GM18499 (cell line): Measurements from ENCODE around the gene TCP10L.
"Not testable (repeated sequence)": the region's sequence is repeated elsewhere in the genome, so short reads cannot be mapped to it uniquely, and the experiment has no call there.

Experiments used
- ATAC-seq: cut with Tn5 transposase; IDR thresholded peaks from one replicate; pipeline ENCODE4 v1.9.1; 2021; ENCODE audit warnings: moderate number of reproducible peaks; ENCODE audit not compliant: insufficient read depth, unreplicated experiment

Gene TCP10L

GRCh38 chr21:32585042-32585710 lies at the start of gene TCP10L:
Gene TCP10L, minus strand, starts transcription at chr21:32585523. Its CDS starts 1,219 bp downstream, at chr21:32584304.
- no peak for ATAC-seq

GRCh38 chr21:32626621-32627196 lies 41.4 kb upstream of the TCP10L start:
- ATAC-seq: no peak

- not testable (repeated sequence) for ATAC-seq
These were observed 32.9 kb upstream of the TCP10L start for GRCh38 chr21:32618218-32618617.

GRCh38 chr21:32613436-32614043 lies 28.2 kb upstream of the TCP10L start:
- ATAC-seq: no peak

- ATAC-seq: no peak
These were observed 27.6 kb upstream of the TCP10L start for GRCh38 chr21:32612999-32613337.

- peak; percentile 90 for ATAC-seq
These were observed 27.0 kb upstream of the TCP10L start, which contains the start of gene CFAP298 for GRCh38 chr21:32612075-32612998. Gene CFAP298, minus strand, starts transcription at chr21:32612377. Its CDS starts 134 bp downstream, at chr21:32612243.

GRCh38 chr21:32611471-32611997 lies 26.2 kb upstream of the TCP10L start:
- ATAC-seq: no peak

GRCh38 chr21:32610940-32611339 lies 25.6 kb upstream of the TCP10L start:
- not testable (repeated sequence) for ATAC-seq

GRCh38 chr21:32608851-32609250 lies 23.5 kb upstream of the TCP10L start:
- ATAC-seq: no peak

GRCh38 chr21:32605469-32605868 lies 20.1 kb upstream of the TCP10L start:
- no peak for ATAC-seq

GRCh38 chr21:32604464-32604863 lies 19.1 kb upstream of the TCP10L start:
- no peak for ATAC-seq

- no peak for ATAC-seq
These were observed 17.8 kb upstream of the TCP10L start for GRCh38 chr21:32603131-32603530.

GRCh38 chr21:32602099-32602498 lies 16.8 kb upstream of the TCP10L start:
- ATAC-seq: no peak

- no peak for ATAC-seq
These were observed 14.2 kb upstream of the TCP10L start for GRCh38 chr21:32599526-32599925.

GRCh38 chr21:32599091-32599490 lies 13.8 kb upstream of the TCP10L start:
- ATAC-seq: no peak

- no peak for ATAC-seq
These were observed 11.9 kb upstream of the TCP10L start for GRCh38 chr21:32597205-32597604.

GRCh38 chr21:32595431-32595830 lies 10.1 kb upstream of the TCP10L start:
- ATAC-seq: no peak

GRCh38 chr21:32593690-32594089 lies 8.4 kb upstream of the TCP10L start:
- no peak for ATAC-seq

GRCh38 chr21:32592929-32593502 lies 7.7 kb upstream of the TCP10L start:
- ATAC-seq: no peak

GRCh38 chr21:32590130-32590529 lies 4.8 kb upstream of the TCP10L start:
- ATAC-seq: no peak
